ENCODE measurements around the gene TRIP12.

- TF ChIP-seq POLR2AphosphoS5 (IDR thresholded peaks at IDR 0.05) (no peak), CTCF (IDR thresholded peaks at IDR 0.05 in 8 of 11, conservative IDR thresholded peaks at IDR 0.05 in 3 of 11) (no peak), POLR2A (IDR thresholded peaks at IDR 0.05) (no peak)
These were observed 147.6 kb downstream of the TRIP12 start for GRCh38 chr2:229774237-229774636.
